Measurements from ENCODE around the gene IRGC. TPM values are rescaled to one million over a fixed set of nuclear protein-coding genes. Genes with fewer than 3 reads are reported as not detected.

IRGC gene
- not detected in 2 replicates for total RNA-seq

DNA sequence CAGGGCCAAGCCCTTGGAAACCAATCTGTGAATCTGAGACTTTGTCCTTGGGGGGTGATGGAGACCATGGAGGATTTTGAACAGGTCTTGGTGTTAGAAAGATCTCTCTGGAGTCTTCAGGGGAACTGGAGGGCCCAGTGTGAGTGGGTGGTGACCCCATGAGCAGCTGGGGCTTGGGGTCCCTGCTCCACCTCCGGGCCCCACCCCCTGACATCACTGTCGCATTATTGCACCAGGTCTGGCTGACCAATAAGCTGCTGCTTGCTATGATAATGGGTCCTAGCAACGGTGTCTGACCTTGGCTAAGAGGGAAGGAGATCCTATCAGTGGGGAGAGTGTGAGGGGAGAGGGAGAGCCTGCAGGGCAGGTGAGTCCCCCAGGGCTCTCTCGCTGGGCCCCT is at the start of gene IRGC:
Gene IRGC (plus strand): TSS at position 301 of the 400 bp plus-strand sequence. CDS start 2,483 bp downstream, outside the sequence.

GRCh38 chr19:43754503-43755255 is 38.8 kb downstream of the IRGC start, which contains the start of gene SMG9:
Gene SMG9 (minus strand): TSS chr19:43754962. CDS start chr19:43750741, 4,221 bp downstream.

Other genes starting within 250 kb of the IRGC start
- gene PHLDB3, start 211.3 kb upstream of the IRGC start, total RNA-seq = 18.4 and 41.0 TPM in 2 replicates
- gene ETHE1, start 188.9 kb upstream of the IRGC start, total RNA-seq = 93.0 and 131 TPM in 2 replicates
- 0.16 and 0.60 TPM in 2 replicates for gene ZNF575, start 182.9 kb upstream of the IRGC start, total RNA-seq
- gene XRCC1, start 140.5 kb upstream of the IRGC start, total RNA-seq = 10.5 and 17.8 TPM in 2 replicates
- 3.8 and 6.3 TPM in 2 replicates for gene PINLYP, start 140.3 kb upstream of the IRGC start, total RNA-seq
- 12.9 and 14.2 TPM in 2 replicates for gene IRGQ, start 119.9 kb upstream of the IRGC start, total RNA-seq
- 8.2 and 8.8 TPM in 2 replicates for gene ZNF576, start 119.5 kb upstream of the IRGC start, total RNA-seq
- not detected in 2 replicates for gene SRRM5, start 104.0 kb upstream of the IRGC start, total RNA-seq
- gene ZNF428, start 96.4 kb upstream of the IRGC start, total RNA-seq = 40.5 and 44.7 TPM in 2 replicates
- 1.4 and 1.7 TPM in 2 replicates for gene CADM4, start 76.2 kb upstream of the IRGC start, total RNA-seq
- gene PLAUR, start 45.9 kb upstream of the IRGC start, total RNA-seq = 43.1 and 51.4 TPM in 2 replicates
- 4.3 and 8.8 TPM in 2 replicates for gene SMG9, start 38.9 kb downstream of the IRGC start, total RNA-seq
- gene KCNN4, start 64.9 kb downstream of the IRGC start, total RNA-seq = 0.77 and 3.3 TPM in 2 replicates
- 0.95 and 1.9 TPM in 2 replicates for gene LYPD5, start 86.4 kb downstream of the IRGC start, total RNA-seq
- gene ZNF283, start 111.2 kb downstream of the IRGC start, total RNA-seq = 9.7 and 14.8 TPM in 2 replicates
- gene ZNF404, start 167.9 kb downstream of the IRGC start, total RNA-seq = 3.8 and 3.9 TPM in 2 replicates
- 16.4 and 16.6 TPM in 2 replicates for gene ZNF45, start 219.2 kb downstream of the IRGC start, total RNA-seq
- 10.8 and 11.8 TPM in 2 replicates for gene ZNF221, start 235.2 kb downstream of the IRGC start, total RNA-seq

Data from bronchial smooth muscle cell (primary cell).